GM12878 (cell line): Measurements from ENCODE around the gene STARD13.

Source experiments
- CBX5 ChIP-seq: sonication (generic); IDR thresholded peaks from 2 replicates; pipeline ENCODE4 v1.6.1; 2016; ENCODE audit warnings: low read depth, moderate library complexity, mild to moderate bottlenecking, inconsistent platforms
- CEBPB ChIP-seq, 2 experiments: fragments of 150-350 bp in 1 of 2; IDR thresholded peaks; 2 replicates each; pipeline ENCODE4 v1.6.1; 2012 to 2014; ENCODE audit warnings: low read depth in 2 of 2, low read length in 2 of 2, borderline replicate concordance in 1 of 2, inconsistent platforms in 1 of 2
- CREB1 ChIP-seq: IDR thresholded peaks from 2 replicates; pipeline ENCODE4 v1.6.1; 2012; ENCODE audit warnings: low read depth, mild to moderate bottlenecking, inconsistent platforms
- CTCF ChIP-seq, 3 experiments: IDR thresholded peaks in 2 of 3; conservative IDR thresholded peaks in 1 of 3; 2 replicates each; pipeline ENCODE4 v1.5.1; 2011; ENCODE audit warnings: low read depth in 3 of 3, low read length in 3 of 3, mild to moderate bottlenecking in 3 of 3, control low read depth in 2 of 3, moderate library complexity in 2 of 3, inconsistent platforms in 1 of 3, mixed read lengths in 1 of 3; ENCODE audit not compliant: control insufficient read depth in 2 of 3, insufficient read depth in 1 of 3; ENCODE audit errors: extremely low read depth in 1 of 3
- FOS ChIP-seq: IDR thresholded peaks from 3 replicates; pipeline ENCODE4 v1.6.1; 2011; ENCODE audit warnings: borderline replicate concordance; ENCODE audit not compliant: insufficient read length; ENCODE audit errors: extremely low read depth
- HCFC1 ChIP-seq: fragments of 150-350 bp; IDR thresholded peaks from 2 replicates; pipeline ENCODE4 v1.6.1; 2014; ENCODE audit warnings: low read length
- SMAD1 ChIP-seq: fragments of 450-650 bp; IDR thresholded peaks from 2 replicates; pipeline ENCODE4 v1.6.1; 2018; ENCODE audit warnings: mild to moderate bottlenecking, low read depth; ENCODE audit not compliant: partially characterized antibody
- SPI1 ChIP-seq: IDR thresholded peaks from 2 replicates; pipeline ENCODE4 v1.6.1; 2011; ENCODE audit warnings: low read depth, mild to moderate bottlenecking, low read length, moderate library complexity, borderline replicate concordance; ENCODE audit not compliant: insufficient read depth
- YBX1 ChIP-seq: fragments of 450-650 bp; IDR thresholded peaks from 2 replicates; pipeline ENCODE4 v1.6.1; 2016; ENCODE audit warnings: antibody characterized with exemption
- ZBTB33 ChIP-seq: fragments of 450-650 bp; IDR thresholded peaks from 2 replicates; pipeline ENCODE4 v1.6.1; 2017; ENCODE audit warnings: mild to moderate bottlenecking
- ZSCAN29 ChIP-seq: fragments of 450-650 bp; IDR thresholded peaks from 2 replicates; pipeline ENCODE4 v1.6.1; 2017; ENCODE audit warnings: mild to moderate bottlenecking, moderate library complexity

GRCh38 chr13:33280279-33280905 is 5.2 kb downstream of the STARD13 start:
- TF ChIP-seq ZBTB33, result no peak
- TF ChIP-seq CTCF (IDR thresholded peaks at IDR 0.05 in 2 of 3, conservative IDR thresholded peaks at IDR 0.05 in 1 of 3; ENCODE audit: control insufficient read depth in 2 of 3, extremely low read depth in 1 of 3, insufficient read depth in 1 of 3, low read depth in 3 of 3, low read length in 3 of 3), result no peak
- no peak for TF ChIP-seq FOS
- TF ChIP-seq YBX1, result no peak
- TF ChIP-seq CEBPB (IDR thresholded peaks at IDR 0.05; ENCODE audit: borderline replicate concordance in 1 of 2, low read depth in 2 of 2, low read length in 2 of 2), result no peak
- no peak for TF ChIP-seq HCFC1
- no peak for TF ChIP-seq CREB1
- no peak for TF ChIP-seq CBX5
- TF ChIP-seq SPI1, result no peak
- TF ChIP-seq ZSCAN29, result no peak
- TF ChIP-seq SMAD1, result no peak
